ENCODE measurements around the gene FAM171A1.
"Not testable (repeated sequence)": the region's sequence is repeated elsewhere in the genome, so short reads cannot be mapped to it uniquely, and the experiment has no call there.

FAM171A1 gene

GRCh38 chr10:15342970-15343369 lies 28.1 kb downstream of the FAM171A1 start:
- no peak for DNase-seq

DNA sequence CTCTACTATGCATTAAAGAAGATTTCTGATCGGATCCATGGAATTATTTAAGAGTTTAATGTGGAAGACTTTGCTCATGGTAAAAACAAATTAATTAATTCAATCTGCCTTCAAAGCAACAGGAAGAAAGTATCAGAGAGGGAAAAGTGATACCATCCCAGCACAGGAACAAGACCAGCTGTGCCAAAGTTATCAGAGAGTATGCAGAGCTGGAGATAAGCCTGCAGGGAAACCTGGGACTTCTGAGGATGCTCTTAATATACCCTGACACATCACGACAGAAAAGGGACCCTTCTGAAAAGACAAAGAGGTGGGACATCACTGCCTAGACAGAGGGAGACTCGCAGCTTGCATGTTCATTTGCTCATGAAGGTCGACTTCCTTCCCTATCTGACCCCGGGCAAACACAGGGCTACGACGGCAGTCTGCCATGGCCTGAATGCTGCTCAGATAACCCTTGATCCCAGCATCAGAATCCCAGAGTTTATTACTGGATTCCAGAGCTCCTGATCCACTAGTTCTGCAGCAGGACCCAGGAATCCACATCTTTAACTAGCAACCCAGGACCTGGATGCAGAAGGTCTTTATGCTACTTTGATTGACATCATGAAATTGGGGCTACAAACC lies 29.5 kb downstream of the FAM171A1 start:
- no peak for DNase-seq

DNA sequence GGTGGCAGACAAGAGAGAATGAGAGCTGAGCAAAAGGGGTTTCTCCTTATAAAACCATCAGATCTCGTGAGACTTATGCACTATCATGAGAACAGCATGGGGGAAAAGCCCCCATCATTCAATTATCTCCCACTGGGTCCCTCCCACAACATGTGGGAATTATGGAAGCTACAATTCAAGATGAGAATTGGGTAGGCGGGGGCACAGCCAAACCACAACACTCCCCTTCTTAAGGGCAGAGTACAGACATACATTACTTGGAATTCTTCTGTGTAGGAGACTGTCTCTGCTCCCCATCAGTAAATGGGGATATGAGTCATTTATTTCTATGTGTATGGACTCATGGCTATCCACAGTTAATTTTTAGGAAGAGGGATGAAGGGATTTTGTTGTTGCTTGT lies 31.2 kb downstream of the FAM171A1 start:
- no peak for DNase-seq

- not testable (repeated sequence) for DNase-seq
Measured at GRCh38 chr10:15337441-15337923, 33.6 kb downstream of the FAM171A1 start.

DNA sequence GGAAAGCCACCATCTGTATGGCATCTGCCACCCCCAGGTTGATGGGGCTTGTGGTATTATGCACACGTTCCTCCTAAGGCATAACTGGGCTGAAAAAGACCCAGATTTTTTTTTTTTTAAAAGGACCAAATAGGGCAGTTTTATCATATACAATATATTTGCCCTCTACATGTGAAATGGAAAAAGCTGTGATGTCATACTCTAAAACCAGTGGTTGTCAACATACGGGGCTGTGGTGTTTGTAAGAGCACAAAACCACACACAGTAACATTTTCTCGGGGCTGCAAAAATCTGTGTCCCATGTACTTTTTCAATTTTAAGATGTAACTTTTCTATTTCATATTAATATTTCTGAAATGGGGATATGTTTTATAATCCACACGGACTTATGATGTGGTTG lies 34.9 kb downstream of the FAM171A1 start:
- DNase-seq = no peak

- no peak for DNase-seq
Measured at GRCh38 chr10:15335508-15335907, 35.6 kb downstream of the FAM171A1 start.

GRCh38 chr10:15334650-15335323 lies 36.3 kb downstream of the FAM171A1 start:
- DNase-seq = no peak

DNA sequence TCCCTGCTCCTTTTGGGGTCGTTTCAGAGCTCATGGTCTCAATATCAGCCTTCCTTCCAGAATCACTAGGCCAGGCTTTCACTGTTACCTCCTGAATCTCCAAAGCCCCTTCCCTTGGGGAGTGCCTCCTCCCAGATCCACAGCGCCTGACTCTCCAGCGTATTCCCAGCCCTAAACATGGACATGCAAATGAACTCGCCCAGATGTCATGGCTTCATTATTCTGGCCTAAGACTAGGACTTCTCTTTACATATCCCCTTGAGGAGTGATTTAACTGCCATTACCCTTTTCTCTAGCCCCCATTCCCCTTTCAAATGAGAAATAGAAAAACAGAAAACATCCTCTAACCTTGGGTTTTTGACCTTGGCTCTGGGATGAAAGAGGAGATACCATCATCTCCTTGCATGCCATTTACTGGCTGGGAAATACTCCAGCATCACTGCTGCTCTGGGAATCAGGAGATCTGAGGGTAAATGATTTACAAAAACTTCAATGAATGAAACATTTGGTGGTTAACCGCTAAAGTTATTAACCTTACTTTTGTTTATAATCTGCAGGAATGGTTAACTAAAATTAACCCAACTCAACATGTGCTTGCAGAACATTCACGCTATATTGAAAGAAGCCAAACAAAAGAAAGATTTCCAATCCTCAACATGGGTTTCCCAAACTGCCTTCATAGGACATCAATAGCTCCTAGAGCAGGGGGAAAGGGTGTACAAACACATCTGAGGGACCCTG lies 37.0 kb downstream of the FAM171A1 start:
- no peak for DNase-seq

GRCh38 chr10:15333181-15333580 lies 37.9 kb downstream of the FAM171A1 start:
- not testable (repeated sequence) for DNase-seq

DNA sequence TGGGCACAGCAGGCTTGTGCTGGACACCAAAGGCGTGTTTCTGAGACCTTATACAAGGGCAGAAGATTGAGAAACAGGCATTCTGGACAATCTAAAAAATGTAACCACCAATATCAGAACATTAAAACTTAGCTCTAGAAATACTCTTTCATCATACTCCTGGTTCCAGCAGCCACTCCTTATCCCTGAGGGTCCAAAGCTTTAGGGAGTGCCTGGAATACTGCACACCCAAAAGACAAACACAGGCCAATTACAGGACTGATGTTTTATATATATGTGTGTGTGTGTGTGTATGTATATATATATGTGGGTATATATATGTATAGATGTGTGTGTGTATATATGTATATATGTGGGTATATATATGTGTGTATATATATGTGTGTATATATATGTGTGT lies 39.6 kb downstream of the FAM171A1 start:
- DNase-seq = no peak

DNA sequence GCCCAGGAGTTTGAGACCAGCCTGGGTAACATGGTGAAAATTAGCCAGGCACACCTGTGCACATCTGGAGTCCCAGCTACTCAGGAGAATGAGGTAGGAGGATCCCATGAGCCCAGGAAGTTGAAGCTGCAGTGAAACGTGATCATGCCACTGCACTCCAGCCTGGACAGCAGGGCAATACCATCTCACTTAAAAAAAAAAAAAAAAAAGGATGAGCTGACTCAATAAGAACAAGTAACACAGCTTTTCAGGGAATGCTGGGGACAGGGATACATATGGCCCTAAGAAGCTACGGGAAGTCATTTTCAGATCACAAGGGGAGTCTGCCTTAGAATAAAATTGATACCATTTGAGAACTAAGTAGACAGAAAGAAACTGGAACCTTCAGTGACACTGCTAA lies 41.7 kb downstream of the FAM171A1 start:
- DNase-seq = no peak

- DNase-seq = no peak
Measured at GRCh38 chr10:15325944-15326284, 45.2 kb downstream of the FAM171A1 start.

DNA sequence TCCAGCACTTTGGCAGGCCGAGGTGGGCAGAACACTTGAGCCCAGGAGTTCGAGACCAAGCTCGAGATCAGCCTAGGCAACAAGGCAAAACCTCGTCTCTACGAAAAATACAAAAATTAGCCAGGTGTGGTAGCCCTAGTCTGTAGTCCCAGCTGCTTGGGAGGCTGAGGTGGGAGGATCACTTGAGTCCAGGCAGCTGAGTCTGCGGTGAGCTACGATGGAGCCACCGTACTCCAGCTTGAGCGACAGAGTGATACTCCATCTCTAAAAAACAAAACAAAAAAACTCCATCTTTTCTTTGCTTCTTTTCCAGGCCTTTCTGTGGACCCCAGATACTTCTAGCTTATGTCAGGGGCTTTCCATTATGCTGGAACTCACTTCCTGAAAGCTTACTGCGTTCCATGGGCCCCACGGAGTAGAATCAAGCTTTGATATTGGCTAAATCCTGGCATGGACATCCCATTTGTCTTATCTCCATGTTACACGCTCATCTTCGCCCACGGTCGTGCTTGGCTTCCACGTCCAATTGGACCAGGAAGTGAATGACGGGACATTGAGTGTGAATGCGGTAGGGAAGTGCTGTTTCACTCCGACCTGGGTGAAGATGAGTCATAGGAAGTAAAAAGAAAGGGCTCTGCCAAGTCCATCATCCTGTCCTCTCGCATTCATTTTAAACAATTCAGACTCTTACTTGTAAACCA lies 45.7 kb downstream of the FAM171A1 start:
- DNase-seq = no peak

GRCh38 chr10:15324611-15325010 lies 46.5 kb downstream of the FAM171A1 start:
- no peak for DNase-seq

DNA sequence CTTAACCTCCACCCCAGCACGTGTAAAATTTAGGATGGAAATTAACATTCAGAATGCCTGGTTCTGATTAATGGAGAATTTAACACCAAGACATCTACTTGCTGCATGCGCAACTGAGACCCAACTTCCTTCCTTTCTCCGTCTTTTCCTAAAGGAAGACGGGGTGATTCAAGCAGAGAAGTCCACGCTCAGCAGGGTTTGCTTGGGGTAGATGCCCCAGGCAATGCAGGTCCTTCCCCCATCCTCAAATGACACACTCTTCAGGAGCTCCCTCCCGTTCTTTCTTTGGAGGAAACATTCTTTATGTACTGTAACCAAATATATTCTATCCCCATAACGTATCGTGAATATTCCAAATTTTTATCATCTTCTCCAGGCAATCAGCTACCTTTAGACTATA lies 47.0 kb downstream of the FAM171A1 start:
- DNase-seq = no peak

- DNase-seq = no peak
Measured at GRCh38 chr10:15322356-15322755, 48.7 kb downstream of the FAM171A1 start.

- no peak for DNase-seq
Measured at GRCh38 chr10:15321431-15322341, 49.4 kb downstream of the FAM171A1 start.

GRCh38 chr10:15320522-15321203 lies 50.4 kb downstream of the FAM171A1 start:
- no peak for DNase-seq

DNA sequence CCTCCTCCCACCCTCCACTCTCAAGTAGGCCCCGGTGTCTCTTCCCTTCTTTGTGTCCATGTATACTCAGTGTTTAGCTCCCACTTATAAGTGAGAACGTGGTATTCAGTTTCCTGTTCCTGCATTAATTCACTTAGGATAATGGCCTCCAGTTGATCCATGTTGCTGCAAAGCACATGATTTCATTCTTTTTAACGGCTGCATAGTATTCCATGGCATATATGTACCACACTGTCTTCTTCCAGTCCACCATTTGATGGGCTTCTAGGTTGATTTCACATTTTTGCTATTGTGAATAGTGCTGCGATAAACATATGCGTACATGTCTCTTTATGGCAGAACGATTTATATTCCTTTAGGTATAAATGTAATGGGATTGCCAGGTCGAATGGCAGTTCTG lies 51.0 kb downstream of the FAM171A1 start:
- DNase-seq = no peak

DNA sequence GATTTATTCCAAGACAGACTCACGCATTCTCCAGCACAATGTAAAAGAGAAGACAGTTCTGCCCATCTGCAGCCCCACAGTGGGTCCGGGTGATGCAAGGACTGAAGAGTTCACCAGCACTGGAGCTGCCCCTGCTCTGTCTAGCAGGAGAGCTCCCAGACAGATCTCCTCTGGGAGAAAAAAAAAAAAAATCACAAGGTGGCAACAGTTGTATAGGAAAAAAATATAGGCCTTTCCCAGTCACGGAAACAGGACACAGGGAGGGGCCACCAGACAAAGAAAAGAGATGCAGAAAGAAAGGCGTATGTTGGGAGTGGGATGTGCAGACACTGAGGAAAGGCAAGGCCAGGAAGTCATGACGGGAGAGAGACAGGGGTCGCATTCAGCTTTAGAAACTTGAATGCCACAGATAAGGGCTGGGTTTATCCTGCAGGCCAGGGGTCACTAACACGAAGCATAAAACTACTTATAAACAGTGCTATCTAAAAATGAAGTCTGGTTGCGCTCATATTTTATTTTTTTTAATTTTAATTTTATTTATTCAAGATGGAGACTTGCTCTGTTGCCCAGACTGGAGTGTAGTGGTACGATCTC lies 54.1 kb downstream of the FAM171A1 start:
- DNase-seq = no peak

GRCh38 chr10:15316145-15316544 lies 54.9 kb downstream of the FAM171A1 start:
- no peak for DNase-seq
